CD14-positive monocyte (primary cell): ENCODE data around the gene MECR. TPM values are rescaled to one million over a fixed set of nuclear protein-coding genes. Genes with fewer than 3 reads are reported as not detected.

ENCODE experiments used
- DNase-seq, 3 donors: peaks; one replicate each; pipeline ENCODE4 v3.0.0-alpha.2; 2011 to 2022
- H2AFZ ChIP-seq: 2 replicates; pipeline ENCODE4 v1.6.0; 2012; ENCODE audit warnings: mild to moderate bottlenecking, low read depth, low read length, inconsistent platforms; ENCODE audit not compliant: insufficient read depth, poor library complexity, severe bottlenecking
- H3K27ac ChIP-seq, 2 donors: 1 replicate in 1 of 2; 2 replicates in 1 of 2; pipeline ENCODE4 v1.5.1; 2012 to 2013; ENCODE audit warnings: low read length in 2 of 2, control low read depth in 1 of 2, inconsistent platforms in 1 of 2, low read depth in 1 of 2, mild to moderate bottlenecking in 1 of 2
- H3K27me3 ChIP-seq, 2 donors: one replicate each; pipeline versions ENCODE4 v1.6.0 to v1.6.1; 2011 to 2013; ENCODE audit warnings: low read length in 2 of 2; ENCODE audit not compliant: control insufficient read depth in 2 of 2, insufficient read depth in 2 of 2
- H3K36me3 ChIP-seq, 2 donors: replicated peaks in 1 of 2; 1 replicate in 1 of 2; 2 replicates in 1 of 2; pipeline versions ENCODE4 v1.5.1 to v1.6.1; 2012 to 2013; ENCODE audit warnings: low read length in 2 of 2, control low read depth in 1 of 2, inconsistent platforms in 1 of 2, mild to moderate bottlenecking in 1 of 2; ENCODE audit not compliant: insufficient read depth in 2 of 2, control insufficient read depth in 1 of 2
- H3K4me1 ChIP-seq, 2 donors: 1 replicate in 1 of 2; 2 replicates in 1 of 2; pipeline versions ENCODE4 v1.5.1 to v1.6.1; 2012 to 2013; ENCODE audit warnings: low read length in 2 of 2, control low read depth in 1 of 2, inconsistent platforms in 1 of 2, mild to moderate bottlenecking in 1 of 2, moderate library complexity in 1 of 2; ENCODE audit not compliant: insufficient read depth in 2 of 2, control insufficient read depth in 1 of 2
- H3K4me2 ChIP-seq: replicated peaks from 2 replicates; pipeline ENCODE3; 2012; ENCODE audit warnings: low read length, moderate library complexity, mild to moderate bottlenecking; ENCODE audit not compliant: poor library complexity, severe bottlenecking; ENCODE audit errors: extremely low read depth
- H3K4me3 ChIP-seq, 3 experiments: fragments of 200-600 bp in 1 of 3; sonication (generic) in 1 of 3; replicated peaks in 1 of 3; 1 replicate in 2 of 3; 2 replicates in 1 of 3; pipeline ENCODE4 v1.5.1; 2011 to 2013; ENCODE audit warnings: low read length in 3 of 3, mild to moderate bottlenecking in 3 of 3, control low read depth in 2 of 3, low read depth in 2 of 3, inconsistent platforms in 1 of 3, moderate library complexity in 1 of 3
- H3K79me2 ChIP-seq: 2 replicates; pipeline ENCODE4 v1.6.0; 2012; ENCODE audit warnings: mild to moderate bottlenecking, control low read depth, inconsistent platforms, low read length, moderate library complexity; ENCODE audit not compliant: insufficient read depth
- H3K9ac ChIP-seq: 2 replicates; pipeline ENCODE4 v1.6.0; 2017; ENCODE audit warnings: low read length, mild to moderate bottlenecking; ENCODE audit not compliant: insufficient read depth, poor library complexity, severe bottlenecking
- H3K9me3 ChIP-seq, 2 donors: replicated peaks in 1 of 2; 1 replicate in 1 of 2; 2 replicates in 1 of 2; pipeline versions ENCODE4 v1.5.1 to v1.6.1; 2012 to 2013; ENCODE audit warnings: low read length in 2 of 2, control low read depth in 1 of 2; ENCODE audit not compliant: control insufficient read depth in 1 of 2, insufficient read depth in 1 of 2
- H4K20me1 ChIP-seq: 2 replicates; pipeline ENCODE4 v1.6.0; 2012; ENCODE audit warnings: mild to moderate bottlenecking, low read length, control low read depth, moderate library complexity; ENCODE audit not compliant: insufficient read depth
- H3K27ac Mint-ChIP-seq, 7 donors: one replicate each; pipeline ENCODE4 v1.8.0; 2020; ENCODE audit warnings: mild to moderate bottlenecking in 7 of 7, mixed read lengths in 7 of 7, moderate library complexity in 6 of 7, inconsistent platforms in 2 of 7
- H3K27me3 Mint-ChIP-seq, 3 donors: one replicate each; pipeline ENCODE4 v1.8.0; 2021 to 2022; ENCODE audit warnings: low read depth in 3 of 3, mild to moderate bottlenecking in 3 of 3, mixed read lengths in 3 of 3, moderate library complexity in 3 of 3, inconsistent platforms in 1 of 3
- H3K36me3 Mint-ChIP-seq, 2 donors: one replicate each; pipeline ENCODE4 v1.8.0; 2020; ENCODE audit warnings: mixed read lengths in 2 of 2, inconsistent platforms in 1 of 2, mild to moderate bottlenecking in 1 of 2
- H3K4me1 Mint-ChIP-seq: one replicate; pipeline ENCODE4 v1.8.0; 2020; ENCODE audit warnings: mild to moderate bottlenecking, mixed read lengths
- H3K4me3 Mint-ChIP-seq, 2 donors: one replicate each; pipeline ENCODE4 v1.8.0; 2020; ENCODE audit warnings: mild to moderate bottlenecking in 2 of 2, mixed read lengths in 2 of 2, moderate library complexity in 1 of 2
- H3K9me3 Mint-ChIP-seq, 7 donors: one replicate each; pipeline ENCODE4 v1.8.0; 2020 to 2022; ENCODE audit warnings: mixed read lengths in 7 of 7, mild to moderate bottlenecking in 6 of 7, moderate library complexity in 6 of 7, inconsistent platforms in 2 of 7
- WGBS: methylation state at CpG from one replicate; pipeline ENCODE4 v1.1.5; 2013; ENCODE audit warnings: missing lambda C conversion rate; ENCODE audit not compliant: insufficient coverage; 5-methylcytosine and 5-hydroxymethylcytosine counted together
- intact Hi-C, 2 donors: fragments of 100-400 bp; cut with micrococcal nuclease; formaldehyde crosslinking; loops; one replicate each; pipeline versions ENCODE4 v1.15.0 to v1.15.1; 2023
- polyA plus RNA-seq, 3 donors: library from polyadenylated mRNA; depleted of rRNA in 1 of 3; unstranded in 2 of 3; stranded (reverse) in 1 of 3; fragments of 300-500 nt in 2 of 3; fragments of >200 nt in 1 of 3; fragmentation: Illumina TruSeq in 2 of 3; gene quantifications; 1 replicate in 2 of 3; 2 replicates in 1 of 3; pipeline ENCODE4 v1.2.3, GENCODE V29; 2012 to 2021
- TF ChIP-seq, protein P1 (sequence below): fragments of 200-600 bp; IDR thresholded peaks from one replicate; pipeline ENCODE4 v1.8.0; 2022; ENCODE audit warnings: antibody characterized with exemption, mild to moderate bottlenecking

Gene MECR
- polyA plus RNA-seq, 3 donors: 6.3 to 8.5 (median 7.5) TPM

DNA sequence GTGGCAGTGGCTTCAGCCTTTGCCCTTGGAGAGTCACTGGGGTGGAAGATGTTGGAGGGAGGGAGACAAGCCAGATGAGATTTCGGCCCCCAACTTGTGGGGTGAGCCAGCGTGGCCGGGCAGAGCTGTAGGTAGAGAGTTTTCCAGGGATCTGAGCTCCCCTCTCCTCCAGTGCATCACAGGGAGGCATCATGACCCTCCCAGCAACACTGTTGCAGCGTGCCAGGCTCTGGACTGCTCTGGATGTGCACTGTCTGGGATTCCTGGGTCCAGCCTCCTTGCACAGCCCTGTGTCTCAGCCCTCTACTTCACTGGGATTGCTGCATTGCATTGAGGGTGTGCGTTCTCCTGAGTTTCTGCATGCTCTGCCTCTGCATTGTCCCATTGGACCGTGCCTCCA, 14.5 kb upstream of the MECR start:
- Mint-ChIP-seq H3K4me3 (no peak overlapping the region), H3K27ac (no peak overlapping the region), H3K4me1 (peaks cover 3% of the 10 kb centered on the region), H3K9me3 (peaks cover 0 to 3% (median 0%) of the 10 kb centered on the region in 7 donors), H3K36me3 (no peaks in the 10 kb centered on the region), H3K27me3 (peaks cover 8 to 21% (median 9%) of the 10 kb centered on the region in 3 donors)
- no peaks in the 10 kb centered on the region for H4K20me1 ChIP-seq
- 82% methylated on average over 3 of the region's 6 CpGs for WGBS
- intact Hi-C loops: no loop called here
- H3K4me1 ChIP-seq: no peaks in the 10 kb centered on the region
- no peaks in the 10 kb centered on the region for H3K36me3 ChIP-seq
- TF ChIP-seq, protein P1, sequence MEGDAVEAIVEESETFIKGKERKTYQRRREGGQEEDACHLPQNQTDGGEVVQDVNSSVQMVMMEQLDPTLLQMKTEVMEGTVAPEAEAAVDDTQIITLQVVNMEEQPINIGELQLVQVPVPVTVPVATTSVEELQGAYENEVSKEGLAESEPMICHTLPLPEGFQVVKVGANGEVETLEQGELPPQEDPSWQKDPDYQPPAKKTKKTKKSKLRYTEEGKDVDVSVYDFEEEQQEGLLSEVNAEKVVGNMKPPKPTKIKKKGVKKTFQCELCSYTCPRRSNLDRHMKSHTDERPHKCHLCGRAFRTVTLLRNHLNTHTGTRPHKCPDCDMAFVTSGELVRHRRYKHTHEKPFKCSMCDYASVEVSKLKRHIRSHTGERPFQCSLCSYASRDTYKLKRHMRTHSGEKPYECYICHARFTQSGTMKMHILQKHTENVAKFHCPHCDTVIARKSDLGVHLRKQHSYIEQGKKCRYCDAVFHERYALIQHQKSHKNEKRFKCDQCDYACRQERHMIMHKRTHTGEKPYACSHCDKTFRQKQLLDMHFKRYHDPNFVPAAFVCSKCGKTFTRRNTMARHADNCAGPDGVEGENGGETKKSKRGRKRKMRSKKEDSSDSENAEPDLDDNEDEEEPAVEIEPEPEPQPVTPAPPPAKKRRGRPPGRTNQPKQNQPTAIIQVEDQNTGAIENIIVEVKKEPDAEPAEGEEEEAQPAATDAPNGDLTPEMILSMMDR: no peak
- no peaks in the 10 kb centered on the region for H3K9me3 ChIP-seq
- H3K79me2 ChIP-seq: no peaks in the 10 kb centered on the region
- H3K27ac ChIP-seq: no peak overlapping the region
- no peak overlapping the region for H3K9ac ChIP-seq
- no peak overlapping the region for H2AFZ ChIP-seq
- H3K4me2 ChIP-seq: no peak overlapping the region
- H3K27me3 ChIP-seq: peaks cover 0 to 12% of the 10 kb centered on the region in 2 donors
- no peak for DNase-seq
- no peak overlapping the region for H3K4me3 ChIP-seq

- Mint-ChIP-seq H3K27ac (no peak overlapping the region), H3K4me1 (peaks cover 5% of the 10 kb centered on the region), H3K9me3 (peaks cover 0 to 6% (median 1%) of the 10 kb centered on the region in 7 donors), H3K4me3 (no peak overlapping the region), H3K27me3 (peaks cover 20 to 36% (median 24%) of the 10 kb centered on the region in 3 donors), H3K36me3 (peaks cover 0 to 2% of the 10 kb centered on the region in 2 donors)
- Histone ChIP-seq H2AFZ (no peak overlapping the region), H3K79me2 (no peaks in the 10 kb centered on the region), H3K9me3 (peaks cover 0 to 4% of the 10 kb centered on the region in 2 donors), H3K27ac (no peak overlapping the region), H4K20me1 (no peaks in the 10 kb centered on the region), H3K4me1 (peaks cover 4% of the 10 kb centered on the region in 2 donors), H3K4me2 (no peak overlapping the region), H3K27me3 (peaks cover 11 to 26% of the 10 kb centered on the region in 2 donors), H3K4me3 (no peak overlapping the region), H3K36me3 (no peaks in the 10 kb centered on the region), H3K9ac (no peak overlapping the region)
- no peak for DNase-seq
- intact Hi-C loops: no loop called here
- TF ChIP-seq, protein P1: no peak
- 66% methylated on average over 3 of the region's 3 CpGs for WGBS
These were observed 13.1 kb upstream of the MECR start for GRCh38 chr1:29243871-29244200.
